ENCODE data around the gene NYAP1. TPM values are rescaled to one million over a fixed set of nuclear protein-coding genes. Genes with fewer than 3 reads are reported as not detected.
"Not testable (repeated sequence)": the region's sequence is repeated elsewhere in the genome, so short reads cannot be mapped to it uniquely, and the experiment has no call there.

The NYAP1 gene
- total RNA-seq, result 2.1 and 3.9 TPM in 2 replicates

DNA sequence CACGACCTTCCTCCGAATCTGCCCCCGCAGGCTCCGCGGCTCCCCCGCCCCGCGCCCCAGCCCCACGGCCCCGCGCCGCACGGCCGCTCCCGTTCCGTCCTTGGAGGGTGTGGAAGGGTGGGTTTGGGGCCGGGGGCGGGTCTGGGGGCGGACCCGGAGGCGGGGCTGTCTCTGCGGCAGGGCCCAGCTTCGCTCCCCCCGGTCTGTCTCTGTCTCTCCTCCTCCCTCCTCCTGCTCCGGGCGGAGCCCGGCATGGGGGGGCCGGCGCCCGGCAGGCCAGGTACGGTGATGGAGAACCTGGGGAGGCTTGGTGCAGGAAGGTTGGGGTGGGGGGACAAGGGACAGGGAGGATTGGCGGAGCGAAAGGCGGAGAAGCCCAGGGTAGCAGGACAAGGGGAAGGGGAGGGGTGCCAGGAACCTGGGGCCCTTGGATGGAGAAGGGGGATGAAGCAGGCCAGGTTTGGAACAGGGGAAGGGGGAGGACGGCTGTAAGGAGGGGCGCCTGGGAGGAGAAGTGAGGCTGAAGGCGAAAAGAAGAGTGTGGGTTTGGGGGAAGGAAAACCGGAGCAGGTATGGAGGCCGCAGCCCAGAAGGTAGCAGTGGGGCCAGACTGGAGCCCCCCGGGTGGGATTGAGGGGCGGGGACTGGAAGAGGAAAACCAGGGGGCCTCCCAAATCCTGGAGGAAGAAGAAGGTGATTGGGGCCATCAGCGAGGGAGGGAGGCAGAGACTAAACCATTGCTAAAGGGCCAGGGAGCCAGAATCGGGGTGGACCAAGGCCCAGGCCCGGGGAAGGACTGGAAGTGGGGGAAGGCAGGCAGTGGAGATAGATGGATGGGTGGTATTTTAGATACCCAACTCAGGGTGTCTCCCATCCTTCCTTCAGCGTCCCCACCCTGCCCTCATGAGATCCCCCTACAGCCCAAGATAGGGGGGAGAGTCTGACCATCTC is at the start of gene NYAP1:
TSS of gene NYAP1 (plus strand) at position 206 of the 951 bp plus-strand sequence. CDS start 1,385 bp downstream, outside the sequence.
- peak in 1 of 2 donors; percentile 64 for DNase-seq (ENCODE audit: low read depth in 2 of 2)

DNA sequence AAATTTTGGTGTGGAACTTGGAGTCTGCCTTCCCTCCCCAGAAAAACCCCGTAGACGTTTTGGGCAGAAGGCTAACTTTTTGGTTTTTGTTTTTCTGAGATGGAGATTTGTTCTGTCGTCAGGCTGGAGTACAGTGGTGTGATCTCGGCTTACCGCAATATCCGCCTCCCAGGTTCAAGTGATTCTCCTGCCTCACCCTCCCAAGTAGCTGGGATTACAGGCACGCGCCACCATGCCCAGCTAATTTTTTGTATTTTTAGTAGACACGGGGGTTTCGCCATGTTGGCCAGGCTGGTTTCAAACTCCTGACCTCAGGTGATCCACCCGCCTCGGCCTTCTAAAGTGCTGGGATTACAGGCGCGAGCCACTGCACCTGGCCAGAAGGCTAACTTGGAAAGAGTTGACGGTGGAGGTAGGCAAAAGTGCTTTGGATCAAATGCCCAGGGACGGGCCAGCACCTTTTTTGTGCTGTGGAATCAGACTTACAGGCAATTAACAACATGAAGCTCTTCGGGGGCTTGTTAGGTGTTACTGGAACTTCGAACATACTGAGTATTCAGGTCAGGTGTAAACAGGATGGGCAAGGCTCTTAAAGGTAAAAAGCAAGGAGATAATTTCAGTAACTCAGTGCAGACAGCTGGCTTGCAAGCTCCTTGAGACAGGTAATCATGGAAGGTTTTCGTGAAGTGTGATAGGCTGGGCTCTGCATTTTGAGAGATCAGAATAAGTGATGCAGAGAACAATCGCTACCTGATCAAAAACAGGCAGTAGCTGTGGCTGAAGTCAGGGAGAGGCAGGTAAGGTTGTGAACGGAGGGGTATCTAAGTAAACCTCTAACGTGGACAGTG is 49.2 kb upstream of the NYAP1 start:
- no peak for DNase-seq (ENCODE audit: low read depth in 2 of 2)

DNA sequence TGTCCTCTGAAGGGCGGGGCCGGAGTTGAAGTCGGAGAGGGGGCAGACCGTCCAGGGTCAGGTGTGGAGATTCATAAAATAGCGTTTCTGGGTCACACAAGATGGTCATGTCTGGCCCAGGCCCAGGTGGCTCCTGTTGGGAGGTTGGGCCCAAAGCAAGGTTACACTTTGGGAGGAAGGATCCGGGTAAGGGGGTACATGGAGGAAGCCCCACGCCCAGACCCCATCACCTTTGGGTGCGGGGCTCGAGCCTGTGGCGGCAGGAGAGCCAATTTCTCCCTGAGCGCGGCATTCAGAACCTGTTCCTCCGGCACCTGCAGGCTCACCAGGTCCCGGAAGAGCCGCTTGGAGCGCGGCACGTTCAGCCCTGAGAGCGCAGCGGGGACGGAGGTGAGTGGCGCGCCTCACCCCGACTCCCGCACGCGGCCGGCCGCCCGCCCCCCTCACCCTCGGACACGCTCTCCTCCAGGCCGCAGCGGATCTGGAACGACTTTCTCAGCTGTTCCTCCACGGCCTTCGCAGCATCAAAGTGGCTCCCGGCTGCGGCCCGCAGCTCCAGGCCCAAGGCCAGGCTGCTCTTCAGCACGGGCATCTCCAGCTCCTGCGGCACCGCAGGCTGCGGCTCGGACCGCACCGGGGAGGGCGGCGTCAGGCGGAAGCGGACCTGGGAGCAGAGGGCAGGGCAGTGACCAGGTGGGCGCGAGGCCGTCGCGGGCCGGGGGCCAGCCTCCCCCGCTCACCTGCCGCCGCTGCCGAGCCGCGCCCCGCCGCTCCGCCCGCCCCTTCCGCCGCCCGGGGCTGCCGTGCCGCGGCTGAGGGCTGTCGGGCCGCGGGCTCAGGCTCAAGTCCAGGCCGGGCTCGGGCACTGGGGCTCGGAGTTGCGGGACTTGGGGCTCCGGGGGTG is 48.1 kb upstream of the NYAP1 start:
- peak in 1 of 2 donors; percentile 31 for DNase-seq (ENCODE audit: low read depth in 2 of 2)

DNA sequence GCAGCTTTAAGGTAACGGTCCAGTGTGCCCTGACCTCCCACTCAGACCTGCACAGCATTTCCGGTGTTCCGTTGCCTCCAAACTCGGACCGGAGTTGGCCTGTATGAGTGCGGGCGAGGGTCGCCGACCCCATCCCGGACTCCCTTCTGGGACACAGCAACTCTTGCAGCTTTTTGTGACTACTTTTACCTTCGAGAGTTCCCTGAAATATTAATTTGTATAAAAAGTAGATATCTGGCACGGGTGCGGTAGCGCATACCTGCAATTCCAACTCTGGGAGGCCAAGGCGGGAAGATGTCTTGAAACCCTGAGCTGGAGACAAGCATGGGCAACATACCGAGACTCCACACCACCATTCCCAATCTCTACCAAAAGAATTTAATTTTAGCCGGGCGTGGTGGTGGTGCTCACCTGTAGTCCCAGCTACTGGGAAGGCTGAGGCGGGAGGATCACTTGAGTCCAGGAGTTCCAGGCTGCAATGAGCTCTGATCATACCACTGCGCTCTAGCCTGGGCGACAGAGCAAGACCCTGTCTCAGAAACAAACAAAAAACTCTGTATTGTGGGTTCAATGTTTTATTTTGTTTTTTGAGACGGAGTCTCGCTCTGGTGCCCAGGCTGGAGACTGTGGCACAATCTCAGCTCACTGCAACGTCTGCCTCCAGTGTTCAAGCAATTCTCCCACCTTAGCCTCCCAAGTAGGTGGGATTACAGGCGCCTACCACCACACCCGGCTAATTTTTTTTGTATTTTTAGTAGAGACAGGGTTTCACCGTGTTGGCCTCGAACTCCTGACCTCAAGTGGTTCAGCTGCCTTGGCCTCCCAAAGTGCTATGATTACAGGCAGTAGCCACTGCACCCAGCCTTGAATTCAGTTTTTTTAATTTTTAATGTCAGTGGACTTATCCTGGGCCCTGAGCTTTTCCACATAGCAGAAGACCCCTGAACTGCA is 46.3 kb upstream of the NYAP1 start:
- DNase-seq (ENCODE audit: low read depth in 2 of 2), result no peak

DNA sequence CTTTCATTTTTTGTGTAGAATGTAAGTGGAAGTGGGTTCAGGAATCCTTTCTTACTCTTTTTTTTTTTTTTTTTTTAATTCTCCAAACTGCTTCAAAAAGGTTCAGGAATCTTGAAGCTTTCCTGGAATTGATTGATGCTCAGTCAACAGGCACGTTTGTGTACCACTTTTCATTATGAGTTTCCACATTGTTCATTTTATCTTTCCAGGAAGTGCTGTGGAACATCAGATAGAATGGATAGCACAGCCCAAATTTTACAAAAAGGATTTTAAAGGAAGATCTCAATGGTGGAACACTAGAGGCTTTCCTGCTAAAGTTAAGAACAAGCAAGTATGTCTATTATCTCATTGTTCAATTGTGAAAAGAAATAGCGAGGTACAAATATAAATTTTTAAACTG is 45.6 kb upstream of the NYAP1 start:
- no peak for DNase-seq (ENCODE audit: low read depth in 2 of 2)

DNA sequence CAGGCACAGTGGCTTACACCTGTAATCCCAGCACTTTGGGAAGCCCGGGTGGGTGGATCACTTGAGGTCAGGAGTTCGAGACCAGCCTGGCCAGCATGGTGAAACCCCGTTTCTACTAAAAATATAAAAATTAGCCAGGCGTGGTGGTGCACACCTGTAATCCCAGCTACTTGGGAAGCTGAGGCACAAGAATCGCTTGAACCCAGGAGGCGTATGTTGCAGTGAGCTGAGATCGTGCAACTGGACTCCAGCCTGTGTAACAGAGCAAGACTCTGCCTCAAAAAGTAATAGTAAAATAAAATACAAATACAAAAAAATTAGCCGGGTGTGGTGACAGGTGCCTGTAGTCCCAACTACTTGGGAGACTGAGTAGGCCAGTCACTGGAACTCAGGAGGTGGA is 45.0 kb upstream of the NYAP1 start:
- not testable (repeated sequence) for DNase-seq (ENCODE audit: low read depth in 2 of 2)

DNA sequence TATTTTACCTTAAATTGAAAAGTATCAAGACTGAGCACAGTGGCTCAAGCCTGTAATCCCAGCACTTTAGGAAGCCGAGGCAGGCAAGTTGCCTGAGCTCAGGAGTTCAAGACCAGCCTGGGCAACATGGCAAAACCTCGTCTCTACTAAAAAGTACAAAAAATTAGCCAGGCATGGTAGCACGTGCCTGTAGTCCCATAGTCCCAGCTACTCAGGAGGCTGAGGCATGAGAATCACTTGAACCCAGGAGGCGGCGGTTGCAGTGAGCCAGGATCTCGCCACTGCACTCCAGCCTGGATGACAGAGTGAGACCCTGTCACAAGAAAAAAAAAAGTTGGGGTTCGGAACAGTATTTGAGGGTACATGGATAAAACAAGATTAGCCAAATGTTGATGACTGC is 44.5 kb upstream of the NYAP1 start:
- not testable (repeated sequence) for DNase-seq (ENCODE audit: low read depth in 2 of 2)

DNA sequence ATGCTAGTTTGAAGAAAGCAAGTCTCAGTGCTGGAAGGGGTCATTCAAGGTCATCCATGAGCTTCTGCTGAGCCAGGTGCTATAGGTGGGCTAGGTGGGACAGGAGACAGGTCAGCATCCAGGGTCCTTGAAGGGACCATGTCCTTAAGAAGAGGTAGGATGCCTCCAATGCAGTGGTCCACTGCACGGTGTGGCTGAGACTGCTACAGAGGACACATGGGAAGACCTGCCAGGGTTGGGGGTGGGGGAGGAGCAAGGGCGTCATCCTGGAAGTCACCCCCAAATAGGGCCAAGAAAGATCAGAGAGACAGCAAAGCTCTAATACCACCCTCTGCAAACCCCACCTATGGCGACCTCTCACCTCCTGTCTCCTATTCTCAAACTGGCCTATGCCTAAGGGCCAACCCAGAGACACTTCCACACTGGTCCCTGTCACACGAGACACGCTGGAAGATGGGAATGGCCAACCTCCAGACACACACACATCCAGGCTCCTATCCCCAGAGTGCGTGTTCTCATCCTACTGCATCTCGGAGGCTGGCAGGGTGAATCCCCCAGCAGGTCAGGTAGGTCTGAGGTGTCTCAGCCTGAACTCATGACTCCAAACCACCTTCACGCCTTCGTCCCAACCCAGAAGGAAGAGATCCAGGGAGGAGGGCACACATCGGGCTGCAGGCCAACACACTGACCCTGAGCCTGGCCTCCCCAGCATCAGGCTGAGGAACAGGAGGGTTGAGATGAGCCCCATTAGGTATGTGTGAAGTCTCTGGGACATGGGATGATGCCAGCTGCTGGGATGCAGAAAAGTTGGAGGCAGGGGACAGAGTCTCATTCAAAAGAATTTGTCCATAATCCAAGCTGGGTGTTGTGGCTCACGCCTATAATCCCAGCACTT is 41.8 kb upstream of the NYAP1 start:
- no peak for DNase-seq (ENCODE audit: low read depth in 2 of 2)

DNA sequence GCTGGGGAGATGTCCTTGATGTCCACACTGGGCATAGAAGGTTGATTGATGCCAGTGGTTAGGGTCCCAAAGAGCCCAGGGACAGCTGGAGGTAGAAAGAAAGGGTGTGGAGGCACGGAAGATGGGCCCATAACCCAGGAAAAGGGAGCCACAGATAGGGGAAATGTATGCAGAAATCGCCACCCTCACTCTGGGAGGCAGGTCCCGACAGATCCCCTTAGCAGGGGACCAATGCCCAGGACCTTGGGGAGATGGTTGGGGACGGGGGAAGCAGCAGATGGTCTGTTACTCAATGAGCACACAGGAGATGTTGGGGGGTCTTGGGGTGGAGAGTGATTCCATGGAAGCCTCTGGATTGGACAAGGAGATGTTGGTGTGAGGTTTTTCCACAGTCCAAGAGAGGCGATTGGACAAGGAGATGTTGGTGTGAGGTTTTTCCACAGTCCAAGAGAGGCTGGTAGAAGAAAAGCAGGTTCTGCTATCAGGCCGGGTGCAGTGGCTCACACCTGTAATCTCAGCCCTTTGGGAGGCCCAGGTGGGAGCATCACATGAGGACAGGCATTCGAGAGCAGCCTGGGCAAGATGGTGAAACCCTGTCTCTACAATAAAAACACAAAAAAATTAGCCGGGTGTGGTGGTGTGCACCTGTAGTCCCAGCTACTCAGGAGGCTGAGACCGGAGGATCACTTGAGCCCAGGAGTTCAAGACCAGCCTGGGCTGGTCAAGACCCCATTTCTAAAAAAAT is 40.5 kb upstream of the NYAP1 start:
- DNase-seq (ENCODE audit: low read depth in 2 of 2), result no peak

DNA sequence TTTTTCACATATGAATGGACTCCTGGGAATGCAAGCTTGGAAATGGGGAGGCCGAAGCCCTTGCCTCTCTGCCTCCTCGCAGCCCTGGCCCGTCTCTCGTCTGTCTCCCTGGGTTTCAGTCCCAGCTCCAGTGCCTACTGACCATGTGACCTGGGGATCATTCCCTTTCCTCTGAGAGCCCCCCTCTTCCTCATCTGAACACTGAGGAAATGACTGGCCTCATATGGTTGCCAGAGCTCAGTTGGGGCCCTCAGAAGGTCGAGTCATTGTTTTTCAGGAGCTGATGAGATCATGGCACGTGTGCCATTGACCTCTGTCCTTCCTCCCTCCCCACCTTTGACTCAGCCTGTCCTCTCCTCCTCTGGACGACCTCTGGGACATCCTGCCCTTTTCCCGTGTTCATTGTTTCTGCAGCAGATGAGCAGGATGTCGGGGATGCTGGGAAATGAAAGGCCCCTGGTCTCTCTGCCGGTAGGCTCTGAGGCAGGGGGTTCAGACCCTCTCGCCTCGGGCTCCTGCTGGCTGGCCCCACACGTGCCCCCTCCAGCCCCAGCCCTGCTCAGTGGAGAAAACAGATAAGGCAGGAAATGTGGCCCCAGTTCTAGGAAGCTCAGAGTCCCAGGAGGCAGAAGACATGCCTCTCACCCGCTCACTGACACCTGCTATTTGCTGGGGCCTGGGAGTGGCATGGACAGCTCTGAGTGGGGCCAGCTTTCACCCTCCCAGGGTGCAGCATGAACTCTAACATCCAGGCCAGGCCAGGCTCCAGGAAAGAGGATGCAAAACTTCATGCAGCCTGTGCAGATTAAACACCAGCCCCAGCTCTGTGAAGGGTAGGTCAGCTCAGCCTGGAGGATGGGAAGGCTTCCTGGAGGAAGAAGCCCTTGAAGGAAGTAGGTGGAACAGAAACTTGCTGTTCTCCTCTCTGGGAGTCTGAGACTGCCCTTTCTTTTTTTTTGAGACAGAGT is 39.1 kb upstream of the NYAP1 start:
- DNase-seq (ENCODE audit: low read depth in 2 of 2), result peak; percentile 98 to 99

DNA sequence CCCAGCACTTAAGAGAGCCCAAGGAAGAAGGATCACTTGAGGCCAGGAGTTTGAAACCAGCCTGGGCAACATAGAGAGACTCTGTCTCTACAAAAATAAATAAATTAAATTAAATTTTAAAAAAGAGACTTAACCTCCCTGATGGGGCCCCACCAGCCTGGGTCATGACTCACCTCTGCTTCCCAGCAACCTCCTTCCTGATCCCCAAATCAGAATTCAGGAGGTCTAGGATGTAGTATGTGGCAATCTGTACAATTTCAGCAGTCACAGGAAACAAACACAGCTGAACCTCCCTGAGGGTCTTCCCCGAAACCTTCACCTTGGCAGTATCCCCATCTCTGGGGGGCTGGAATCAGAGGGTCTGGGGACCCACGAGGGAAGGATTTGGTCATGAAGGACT is 37.7 kb upstream of the NYAP1 start:
- DNase-seq (ENCODE audit: low read depth in 2 of 2), result no peak

DNA sequence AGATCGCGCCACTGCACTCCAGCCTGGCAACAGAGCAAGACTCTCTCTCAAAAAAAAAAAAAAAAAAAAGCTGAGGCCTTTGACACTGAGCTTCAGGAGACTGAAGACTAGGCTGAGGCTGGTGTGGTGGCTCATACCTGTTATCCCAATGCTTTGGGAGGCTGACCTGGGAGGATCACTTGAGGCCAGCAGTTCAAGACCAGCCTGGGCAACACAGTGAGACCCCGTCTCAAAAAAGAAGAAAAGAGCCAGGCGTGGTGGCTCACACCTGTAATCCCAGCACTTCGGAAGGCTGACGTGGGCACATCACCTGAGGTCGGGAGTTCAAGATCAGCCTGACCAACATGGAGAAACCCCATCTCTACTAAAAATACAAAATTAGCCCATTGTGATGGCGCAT is 36.4 kb upstream of the NYAP1 start:
- DNase-seq (ENCODE audit: low read depth in 2 of 2), result not testable (repeated sequence)

DNA sequence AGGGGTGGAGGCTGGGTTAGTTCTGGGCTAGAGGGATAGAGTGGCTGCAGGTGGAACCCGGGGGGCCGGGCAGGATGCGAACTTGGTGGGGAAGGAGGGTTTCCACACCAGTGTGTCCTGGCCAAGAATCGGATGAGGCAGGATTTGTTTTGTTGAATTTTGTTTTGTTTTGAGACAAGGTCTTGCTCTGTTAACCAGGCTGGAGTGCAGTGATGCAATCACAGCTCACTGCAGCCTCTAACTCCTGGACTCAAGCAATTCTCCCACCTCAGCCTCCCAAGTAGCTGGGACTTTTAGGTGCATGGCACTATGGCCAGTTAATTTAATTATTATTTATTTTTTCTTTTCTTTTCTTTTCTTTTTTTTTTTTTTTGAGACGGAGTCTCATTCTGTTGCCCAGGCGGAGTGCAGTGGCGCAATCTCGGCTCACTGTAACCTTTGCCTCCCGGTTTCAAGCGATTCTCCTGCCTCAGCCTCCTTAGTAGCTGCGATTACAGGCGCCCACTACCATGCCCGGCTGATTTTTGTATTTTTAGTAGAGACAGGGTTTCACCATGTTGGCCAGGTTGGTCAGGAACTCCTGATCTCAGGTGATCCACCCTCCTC is 34.4 kb upstream of the NYAP1 start:
- no peak for DNase-seq (ENCODE audit: low read depth in 2 of 2)

DNA sequence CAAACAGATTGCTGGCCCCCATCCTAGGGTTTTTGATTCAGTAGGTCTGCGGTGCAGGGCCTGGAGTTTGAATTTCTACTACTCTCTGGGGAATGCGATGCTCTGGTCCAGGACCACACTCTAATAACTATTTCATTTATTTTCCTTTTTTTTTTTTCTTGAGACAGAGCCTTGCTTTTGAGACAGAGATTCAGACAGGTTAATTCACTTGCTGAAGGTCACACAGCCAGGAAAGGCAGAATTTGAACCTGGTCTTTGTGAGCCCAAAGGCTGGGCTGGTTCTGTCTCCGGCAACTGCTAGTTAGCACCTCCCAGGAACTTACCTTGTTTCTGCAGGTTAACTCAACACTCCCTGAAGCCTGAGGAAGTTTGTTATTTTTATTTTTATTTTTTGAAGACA is 31.2 kb upstream of the NYAP1 start:
- no peak for DNase-seq (ENCODE audit: low read depth in 2 of 2)

DNA sequence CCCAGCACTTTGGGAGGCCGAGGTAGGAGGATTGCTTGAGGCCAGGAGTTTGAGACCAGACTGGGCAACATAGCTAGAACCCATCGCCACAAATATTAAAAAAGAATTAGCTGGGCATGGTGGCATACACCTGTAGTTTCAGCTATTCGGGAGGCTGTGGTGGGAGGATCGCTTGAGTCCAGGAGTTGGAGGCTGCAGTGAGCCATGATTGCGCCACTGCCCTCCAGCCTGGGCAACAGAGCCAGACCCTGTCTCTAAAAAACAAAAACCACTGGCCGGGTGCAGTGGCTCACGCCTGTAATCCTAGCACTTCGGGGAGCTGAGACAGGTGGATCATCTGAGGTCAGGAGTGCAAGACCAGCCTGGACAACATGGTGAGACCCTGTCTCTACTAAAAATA is 29.9 kb upstream of the NYAP1 start:
- not testable (repeated sequence) for DNase-seq (ENCODE audit: low read depth in 2 of 2)

DNA sequence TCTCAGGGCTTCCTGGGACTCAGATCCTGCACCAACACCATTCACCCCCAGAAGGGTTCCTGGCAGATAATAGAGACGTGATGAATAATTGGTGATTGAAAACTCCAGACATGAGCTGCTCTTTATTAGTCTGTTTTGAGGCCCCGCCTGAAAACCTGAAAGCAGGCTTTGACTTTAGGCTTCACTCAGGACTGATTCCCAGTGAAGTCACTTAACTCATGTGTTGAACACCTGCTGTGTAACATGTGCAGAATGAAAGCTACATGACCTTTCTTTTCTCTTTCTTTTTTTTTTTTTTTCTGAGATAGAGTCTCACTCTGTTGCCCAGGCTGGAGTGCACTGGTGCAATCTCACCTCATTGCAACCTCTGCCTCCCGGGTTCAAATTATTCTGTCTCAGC is 28.5 kb upstream of the NYAP1 start:
- DNase-seq (ENCODE audit: low read depth in 2 of 2), result no peak

DNA sequence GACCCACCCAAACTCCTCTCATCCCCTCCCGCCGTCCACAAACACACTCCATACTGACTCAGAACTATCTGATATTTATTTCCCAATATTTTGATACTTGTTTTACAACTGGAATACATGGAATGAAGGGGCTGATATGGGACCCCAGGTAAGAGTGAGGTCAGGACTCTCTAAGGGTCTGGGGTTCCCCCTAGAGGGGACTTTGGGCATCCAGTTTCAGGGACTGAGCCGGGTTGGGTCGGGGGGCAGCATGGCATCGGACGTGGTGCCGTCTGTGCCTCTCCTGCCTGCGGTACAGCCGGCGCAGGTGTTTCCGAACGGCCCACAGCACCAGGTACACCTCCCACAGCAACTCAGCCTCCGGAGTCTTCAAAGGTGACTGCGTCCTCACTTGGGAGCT is 27.2 kb upstream of the NYAP1 start:
- no peak for DNase-seq (ENCODE audit: low read depth in 2 of 2)
